H1 (cell line): ENCODE measurements around the gene LTA. TPM values are rescaled to one million over a fixed set of nuclear protein-coding genes. Genes with fewer than 3 reads are reported as not detected.
"Not testable (repeated sequence)": the region's sequence is repeated elsewhere in the genome, so short reads cannot be mapped to it uniquely, and the experiment has no call there.

ENCODE experiments used
- CTCF ChIA-PET: fragments of 300-600 bp; sonication (Branson Sonifier 250); formaldehyde crosslinking; loops from one replicate; lab custom pipeline; 2021; ENCODE audit not compliant: partially characterized antibody; lab: Charles Lee
- POLR2A ChIA-PET: fragments of 300-600 bp; sonication (Branson Sonifier 250); formaldehyde crosslinking; loops from one replicate; lab custom pipeline; 2021; ENCODE audit warnings: inconsistent platforms; ENCODE audit not compliant: partially characterized antibody; lab: Charles Lee
- DNase-seq, 2 experiments: peaks; one replicate each; pipeline versions ENCODE4 v3.0.0 to v3.0.0-alpha.2; 2010 to 2022; ENCODE audit warnings: low spot score in 2 of 2, low read depth in 1 of 2, mixed read lengths in 1 of 2
- FAIRE-seq: peaks from 2 replicates; lab custom pipeline; 2011; peaks lifted over from hg19 to GRCh38; lab: Jason Lieb, UNC
- H2AFZ ChIP-seq: 2 replicates; pipeline ENCODE4 v1.8.1; 2012; ENCODE audit warnings: low read length, inconsistent platforms
- H2AK5ac ChIP-seq: 2 replicates; pipeline ENCODE4 v1.6.1; 2013; ENCODE audit warnings: low read depth, low read length
- H2BK120ac ChIP-seq: replicated peaks from 2 replicates; pipeline ENCODE3; 2013; ENCODE audit warnings: low read depth, low read length, inconsistent platforms
- H2BK12ac ChIP-seq: 2 replicates; pipeline ENCODE4 v1.6.1; 2013; ENCODE audit warnings: low read depth, low read length
- H2BK15ac ChIP-seq: 2 replicates; pipeline ENCODE4 v1.6.1; 2013; ENCODE audit warnings: low read length
- H2BK20ac ChIP-seq: 2 replicates; pipeline ENCODE4 v1.6.1; 2013; ENCODE audit warnings: low read length
- H2BK5ac ChIP-seq: 2 replicates; pipeline ENCODE4 v1.6.1; 2013; ENCODE audit warnings: low read depth, low read length
- H3K14ac ChIP-seq: 2 replicates; pipeline ENCODE4 v1.6.1; 2013; ENCODE audit warnings: inconsistent platforms; ENCODE audit not compliant: insufficient read length
- H3K18ac ChIP-seq: 2 replicates; pipeline ENCODE4 v1.6.1; 2013; ENCODE audit warnings: low read length; ENCODE audit errors: extremely low read depth
- H3K23ac ChIP-seq: 2 replicates; pipeline ENCODE4 v1.6.1; 2013; ENCODE audit warnings: inconsistent platforms; ENCODE audit not compliant: insufficient read length
- H3K23me2 ChIP-seq: 2 replicates; pipeline ENCODE4 v1.6.1; 2013; ENCODE audit warnings: low read depth, low read length
- H3K27ac ChIP-seq: 2 replicates; pipeline ENCODE4 v1.6.1; 2011; ENCODE audit warnings: low read depth, low read length, inconsistent platforms
- H3K27me3 ChIP-seq, 4 experiments: replicated peaks in 1 of 4; 1 replicate in 1 of 4; 2 replicates in 3 of 4; pipeline versions ENCODE4 v1.6.1 to v1.8.1; 2011 to 2013; ENCODE audit warnings: low read length in 3 of 4, mild to moderate bottlenecking in 3 of 4, inconsistent platforms in 2 of 4, mixed read lengths in 2 of 4, moderate library complexity in 1 of 4; ENCODE audit not compliant: control insufficient read depth in 3 of 4, insufficient read depth in 3 of 4; ENCODE audit errors: extremely low read depth in 1 of 4
- H3K36me3 ChIP-seq, 4 experiments: 2 replicates each; pipeline versions ENCODE4 v1.6.1 to v1.8.1; 2011 to 2013; ENCODE audit warnings: mild to moderate bottlenecking in 4 of 4, low read length in 3 of 4, moderate library complexity in 2 of 4, control low read depth in 1 of 4, inconsistent platforms in 1 of 4; ENCODE audit not compliant: insufficient read depth in 4 of 4, control insufficient read depth in 2 of 4
- H3K4ac ChIP-seq: replicated peaks from 2 replicates; pipeline ENCODE3; 2013; ENCODE audit warnings: low read length, low read depth, mixed read lengths, inconsistent platforms; ENCODE audit not compliant: insufficient read length
- H3K4me1 ChIP-seq, 4 experiments: replicated peaks in 1 of 4; 1 replicate in 1 of 4; 2 replicates in 3 of 4; pipeline versions ENCODE4 v1.6.1 to v1.8.1; 2011 to 2013; ENCODE audit warnings: low read length in 3 of 4, inconsistent platforms in 2 of 4, mixed read lengths in 1 of 4; ENCODE audit not compliant: insufficient read depth in 4 of 4, control insufficient read depth in 3 of 4
- H3K4me2 ChIP-seq, 2 experiments: 2 replicates each; pipeline versions ENCODE4 v1.6.1 to v1.8.1; 2011 to 2013; ENCODE audit warnings: low read depth in 2 of 2, low read length in 2 of 2, control low read depth in 1 of 2, inconsistent platforms in 1 of 2, mild to moderate bottlenecking in 1 of 2; ENCODE audit not compliant: insufficient read depth in 1 of 2
- H3K4me3 ChIP-seq, 4 experiments: fragments of 200-600, 300-600 bp in 1 of 4; sonication (generic), shearing (Covaris generic), sonication (Bioruptor Twin) in 1 of 4; 2 replicates each; pipeline versions ENCODE4 v1.5.1 to v1.8.1; 2011 to 2016; ENCODE audit warnings: low read length in 4 of 4, low read depth in 3 of 4, control low read depth in 2 of 4, inconsistent platforms in 2 of 4, mild to moderate bottlenecking in 2 of 4, mixed read lengths in 1 of 4, moderate library complexity in 1 of 4; ENCODE audit not compliant: insufficient read depth in 2 of 4; ENCODE audit errors: extremely low read depth in 1 of 4
- H3K56ac ChIP-seq: replicated peaks from 2 replicates; pipeline ENCODE3; 2013; ENCODE audit warnings: low read depth, mild to moderate bottlenecking, mixed read lengths, low read length, inconsistent platforms; ENCODE audit not compliant: insufficient read length
- H3K79me1 ChIP-seq: 2 replicates; pipeline ENCODE4 v1.6.1; 2013; ENCODE audit warnings: low read depth, low read length, control low read depth
- H3K79me2 ChIP-seq, 2 experiments: 2 replicates each; pipeline versions ENCODE4 v1.6.1 to v1.8.1; 2012 to 2013; ENCODE audit warnings: low read length in 2 of 2, mild to moderate bottlenecking in 2 of 2, inconsistent platforms in 1 of 2; ENCODE audit not compliant: insufficient read depth in 2 of 2, control insufficient read depth in 1 of 2
- H3K9ac ChIP-seq, 4 experiments: replicated peaks in 1 of 4; 1 replicate in 1 of 4; 2 replicates in 3 of 4; pipeline versions ENCODE4 v1.6.1 to v1.8.1; 2011 to 2013; ENCODE audit warnings: low read depth in 3 of 4, low read length in 3 of 4, control low read depth in 2 of 4, mild to moderate bottlenecking in 2 of 4, moderate library complexity in 2 of 4, inconsistent platforms in 1 of 4; ENCODE audit errors: extremely low read depth in 1 of 4
- H3K9me3 ChIP-seq, 2 experiments: 2 replicates each; pipeline versions ENCODE4 v1.6.1 to v1.8.1; 2012 to 2013; ENCODE audit warnings: mild to moderate bottlenecking in 2 of 2, moderate library complexity in 2 of 2, control low read depth in 1 of 2, inconsistent platforms in 1 of 2, low read depth in 1 of 2, low read length in 1 of 2, mixed read lengths in 1 of 2; ENCODE audit not compliant: insufficient read depth in 2 of 2
- H4K20me1 ChIP-seq, 2 experiments: replicated peaks in 1 of 2; 2 replicates each; pipeline versions ENCODE3 to v1.8.1; 2011 to 2013; ENCODE audit warnings: inconsistent platforms in 2 of 2, low read length in 2 of 2, mild to moderate bottlenecking in 1 of 2; ENCODE audit not compliant: insufficient read depth in 2 of 2, control insufficient read depth in 1 of 2
- H4K5ac ChIP-seq: 2 replicates; pipeline ENCODE4 v1.6.1; 2013; ENCODE audit warnings: low read length, low read depth, mixed read lengths, inconsistent platforms; ENCODE audit not compliant: insufficient read length
- H4K8ac ChIP-seq: 2 replicates; pipeline ENCODE4 v1.8.0; 2013; ENCODE audit warnings: mild to moderate bottlenecking, moderate library complexity, low read length, inconsistent platforms; ENCODE audit not compliant: insufficient read depth; ENCODE audit errors: extremely low read depth
- H4K91ac ChIP-seq: replicated peaks from 2 replicates; pipeline ENCODE3; 2013; ENCODE audit warnings: low read length, mixed read lengths, inconsistent platforms; ENCODE audit not compliant: insufficient read length
- RAD21 ChIP-seq, 2 experiments: IDR thresholded peaks in 1 of 2; conservative IDR thresholded peaks in 1 of 2; 2 replicates each; pipeline ENCODE4 v1.6.1; 2011; ENCODE audit warnings: low read depth in 2 of 2, low read length in 2 of 2, improper control_type of control experiment in 1 of 2, inconsistent platforms in 1 of 2, mild to moderate bottlenecking in 1 of 2, moderate library complexity in 1 of 2
- WGBS, 2 experiments: shearing (Covaris generic) in 1 of 2; methylation state at CpG; one replicate each; pipeline versions ENCODE4 v1.1.6 to v1.1.7; 2013 to 2015; ENCODE audit warnings: low lambda C conversion rate in 2 of 2, mixed read lengths in 2 of 2, inconsistent platforms in 1 of 2, low coverage in 1 of 2, missing lambda C conversion rate in 1 of 2; ENCODE audit not compliant: insufficient replicate concordance in 2 of 2, insufficient coverage in 1 of 2, insufficient read length in 1 of 2; ENCODE audit errors: extremely low coverage in 1 of 2, missing lambda C conversion rate in 1 of 2; 5-methylcytosine and 5-hydroxymethylcytosine counted together
- polyA plus RNA-seq, 7 experiments: library from polyadenylated mRNA; depleted of rRNA in 3 of 7; stranded (reverse) in 5 of 7; unstranded in 2 of 7; fragments of >200 nt in 5 of 7; fragments of 200-250 nt in 2 of 7; gene quantifications; 1 replicate in 5 of 7; 2 replicates in 1 of 7; 4 replicates in 1 of 7; pipeline versions ENCODE4 v1.2.1 to v1.2.3, GENCODE V29; 2011 to 2013; ENCODE audit warnings: missing spikeins in 2 of 7, mixed read lengths in 2 of 7
- total RNA-seq: library from RNA; stranded (reverse); fragmentation: NEBNext Ultra II Directional; extraction: Animal tissue kit (Norgen Biotek cat#: 25700); gene quantifications from 2 replicates; pipeline ENCODE4 v1.2.1, GENCODE V29; 2021
- TF ChIP-seq, protein P1 (sequence below), 3 experiments: IDR thresholded peaks; 1 replicate in 2 of 3; 2 replicates in 1 of 3; pipeline versions ENCODE4 v1.5.1 to v1.6.1; 2011; ENCODE audit warnings: low read length in 3 of 3, mild to moderate bottlenecking in 3 of 3, inconsistent platforms in 2 of 3, low read depth in 1 of 3, moderate library complexity in 1 of 3; ENCODE audit not compliant: insufficient read depth in 1 of 3; ENCODE audit errors: control extremely low read depth in 1 of 3

LTA gene
- total and polyA plus RNA-seq, 2 of the 8 experiments (the other 6 are each of a cell fraction or from before 2014, with no cell fraction given), result not detected

GRCh38 chr6:31551371-31551770, 20.7 kb upstream of the LTA start:
- H3K4me3 ChIP-seq, H4K8ac ChIP-seq, H3K18ac ChIP-seq, H3K9me3 ChIP-seq, FAIRE-seq, H3K14ac ChIP-seq, H3K36me3 ChIP-seq, H4K91ac ChIP-seq, H3K23me2 ChIP-seq, H3K79me1 ChIP-seq, H4K20me1 ChIP-seq, H3K4me1 ChIP-seq, H3K27ac ChIP-seq, H2AFZ ChIP-seq, H4K5ac ChIP-seq, H3K23ac ChIP-seq, H2BK20ac ChIP-seq, H3K79me2 ChIP-seq, H3K27me3 ChIP-seq, H2BK12ac ChIP-seq, H2BK120ac ChIP-seq, H3K56ac ChIP-seq, H3K9ac ChIP-seq, H3K4ac ChIP-seq, H2BK15ac ChIP-seq, H2AK5ac ChIP-seq, H3K4me2 ChIP-seq, DNase-seq, H2BK5ac ChIP-seq: not testable (repeated sequence)
- POLR2A ChIA-PET, result interaction anchor here (0.6 to 18.4 kb wide), 15 partner anchors 8 to 334 kb away, joined by 3 to 428 read pairs (median 4); partner anchors contain the start of genes DDX39B, GPANK1, LTB and MCCD1
- peak; percentile 78 to 84 for TF ChIP-seq RAD21 (IDR thresholded peaks at IDR 0.05 in 1 of 2, conservative IDR thresholded peaks at IDR 0.05 in 1 of 2; ENCODE audit: low read depth in 2 of 2, low read length in 2 of 2)
- TF ChIP-seq, protein P1, sequence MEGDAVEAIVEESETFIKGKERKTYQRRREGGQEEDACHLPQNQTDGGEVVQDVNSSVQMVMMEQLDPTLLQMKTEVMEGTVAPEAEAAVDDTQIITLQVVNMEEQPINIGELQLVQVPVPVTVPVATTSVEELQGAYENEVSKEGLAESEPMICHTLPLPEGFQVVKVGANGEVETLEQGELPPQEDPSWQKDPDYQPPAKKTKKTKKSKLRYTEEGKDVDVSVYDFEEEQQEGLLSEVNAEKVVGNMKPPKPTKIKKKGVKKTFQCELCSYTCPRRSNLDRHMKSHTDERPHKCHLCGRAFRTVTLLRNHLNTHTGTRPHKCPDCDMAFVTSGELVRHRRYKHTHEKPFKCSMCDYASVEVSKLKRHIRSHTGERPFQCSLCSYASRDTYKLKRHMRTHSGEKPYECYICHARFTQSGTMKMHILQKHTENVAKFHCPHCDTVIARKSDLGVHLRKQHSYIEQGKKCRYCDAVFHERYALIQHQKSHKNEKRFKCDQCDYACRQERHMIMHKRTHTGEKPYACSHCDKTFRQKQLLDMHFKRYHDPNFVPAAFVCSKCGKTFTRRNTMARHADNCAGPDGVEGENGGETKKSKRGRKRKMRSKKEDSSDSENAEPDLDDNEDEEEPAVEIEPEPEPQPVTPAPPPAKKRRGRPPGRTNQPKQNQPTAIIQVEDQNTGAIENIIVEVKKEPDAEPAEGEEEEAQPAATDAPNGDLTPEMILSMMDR (IDR thresholded peaks at IDR 0.05; ENCODE audit: control extremely low read depth in 1 of 3, insufficient read depth in 1 of 3, low read depth in 1 of 3, low read length in 3 of 3), result peak; percentile 55 to 76 (median 65)
- CTCF ChIA-PET, result interaction anchor here (0.7 to 24.7 kb wide), 17 partner anchors 9 to 419 kb away, joined by 3 to 613 read pairs (median 5); partner anchors contain the start of genes AIF1, BAG6, C6orf47 and DDX39B
- 81% methylated on average over 5 of the region's 5 CpGs; no CpG with 5 or more reads in 1 of the 2 experiments for WGBS, 2 experiments
